Measurements from ENCODE around the gene RABEP1. TPM values are rescaled to one million over a fixed set of nuclear protein-coding genes. Genes with fewer than 3 reads are reported as not detected.

RABEP1 gene
- total RNA-seq, 1 experiment from 2014 or later, result 21.8 TPM

- Mint-ChIP-seq H3K4me1 (ENCODE audit: low read depth, unreplicated experiment) (no peaks in the 10 kb centered on the region), H3K9me3 (ENCODE audit: unreplicated experiment) (no peaks in the 10 kb centered on the region), H3K4me3 (ENCODE audit: unreplicated experiment) (no peak overlapping the region), H3K36me3 (ENCODE audit: insufficient read depth, unreplicated experiment) (peaks cover 15% of the 10 kb centered on the region), H3K27ac (ENCODE audit: unreplicated experiment) (no peak overlapping the region), H3K27me3 (ENCODE audit: insufficient read depth, unreplicated experiment) (no peaks in the 10 kb centered on the region)
- H3K4me3 ChIP-seq (ENCODE audit: low read depth, low read length), result no peak overlapping the region
- intact Hi-C loops (cut with micrococcal nuclease; ENCODE audit: unreplicated experiment), result no loop called here
- BruUV-seq (replicated peaks), result no TSS peak
- H3K36me3 ChIP-seq (ENCODE audit: control insufficient read depth, insufficient read depth, low read length), result no peaks in the 10 kb centered on the region
- no peaks in the 10 kb centered on the region for H3K27me3 ChIP-seq (replicated peaks; ENCODE audit: control insufficient read depth, insufficient read depth, low read length)
- no peak for TF ChIP-seq CTCF (IDR thresholded peaks at IDR 0.05; ENCODE audit: insufficient read depth in 1 of 2, low read depth in 1 of 2, low read length in 1 of 2, severe bottlenecking in 1 of 2, unreplicated experiment in 1 of 2)
- H3K4me1 ChIP-seq, result no peaks in the 10 kb centered on the region
- no peaks in the 10 kb centered on the region for H3K9me3 ChIP-seq
- CTCF ChIA-PET, result no interaction called here
- DNase-seq, result no peak
- POLR2A ChIA-PET, result no interaction called here
Observed at GRCh38 chr17:5355421-5356129, 73.5 kb downstream of the RABEP1 start.

- peaks cover 12% of the 10 kb centered on the region for H3K36me3 Mint-ChIP-seq (ENCODE audit: insufficient read depth, unreplicated experiment)
- Histone ChIP-seq H3K9me3 (no peaks in the 10 kb centered on the region), H3K4me1 (no peaks in the 10 kb centered on the region)
Observed at GRCh38 chr17:5361426-5361825, 79.3 kb downstream of the RABEP1 start.

GRCh38 chr17:5362162-5362811 is 80.2 kb downstream of the RABEP1 start:
- Histone ChIP-seq H3K9me3 (no peaks in the 10 kb centered on the region), H3K27me3 (replicated peaks; ENCODE audit: control insufficient read depth, insufficient read depth, low read length) (no peaks in the 10 kb centered on the region), H3K4me1 (no peaks in the 10 kb centered on the region), H3K36me3 (ENCODE audit: control insufficient read depth, insufficient read depth, low read length) (no peaks in the 10 kb centered on the region), H3K4me3 (ENCODE audit: low read depth, low read length) (no peak overlapping the region)
- no TSS peak for BruUV-seq (replicated peaks)
- Mint-ChIP-seq H3K27ac (ENCODE audit: unreplicated experiment) (no peak overlapping the region), H3K4me3 (ENCODE audit: unreplicated experiment) (no peak overlapping the region), H3K27me3 (ENCODE audit: insufficient read depth, unreplicated experiment) (no peaks in the 10 kb centered on the region), H3K4me1 (ENCODE audit: low read depth, unreplicated experiment) (no peaks in the 10 kb centered on the region), H3K36me3 (ENCODE audit: insufficient read depth, unreplicated experiment) (peaks cover 12% of the 10 kb centered on the region), H3K9me3 (ENCODE audit: unreplicated experiment) (no peaks in the 10 kb centered on the region)
- intact Hi-C loops (cut with micrococcal nuclease; ENCODE audit: unreplicated experiment), result no loop called here
- DNase-seq, result no peak
- ChIA-PET POLR2A (no interaction called here), CTCF (no interaction called here)
- TF ChIP-seq CTCF (IDR thresholded peaks at IDR 0.05; ENCODE audit: insufficient read depth in 1 of 2, low read depth in 1 of 2, low read length in 1 of 2, severe bottlenecking in 1 of 2, unreplicated experiment in 1 of 2), result no peak

More at GRCh38 chr17:5361426-5361825, 79.3 kb downstream of the RABEP1 start:
- H3K27me3 Mint-ChIP-seq (ENCODE audit: insufficient read depth, unreplicated experiment), result no peaks in the 10 kb centered on the region
- H3K36me3 ChIP-seq (ENCODE audit: control insufficient read depth, insufficient read depth, low read length), result no peaks in the 10 kb centered on the region
- no peak overlapping the region for H3K4me3 Mint-ChIP-seq (ENCODE audit: unreplicated experiment)
- no peak overlapping the region for H3K27ac Mint-ChIP-seq (ENCODE audit: unreplicated experiment)
- ChIA-PET POLR2A (no interaction called here), CTCF (no interaction called here)
- DNase-seq, result no peak
- TF ChIP-seq CTCF (IDR thresholded peaks at IDR 0.05; ENCODE audit: insufficient read depth in 1 of 2, low read depth in 1 of 2, low read length in 1 of 2, severe bottlenecking in 1 of 2, unreplicated experiment in 1 of 2), result no peak
- no peak overlapping the region for H3K4me3 ChIP-seq (ENCODE audit: low read depth, low read length)
- H3K27me3 ChIP-seq (replicated peaks; ENCODE audit: control insufficient read depth, insufficient read depth, low read length), result no peaks in the 10 kb centered on the region
- no TSS peak for BruUV-seq (replicated peaks)
- H3K9me3 Mint-ChIP-seq (ENCODE audit: unreplicated experiment), result no peaks in the 10 kb centered on the region
- intact Hi-C loops (cut with micrococcal nuclease; ENCODE audit: unreplicated experiment), result no loop called here
- no peaks in the 10 kb centered on the region for H3K4me1 Mint-ChIP-seq (ENCODE audit: low read depth, unreplicated experiment)
